SK-N-SH (cell line): ENCODE data around the gene ABCB6. TPM values are rescaled to one million over a fixed set of nuclear protein-coding genes. Genes with fewer than 3 reads are reported as not detected.
A peak's percentile ranks its signal among the peaks of the same experiment; 100 is the strongest.

Experiments
- CTCF ChIA-PET: fragments of 300-600, 350-600 bp; formaldehyde crosslinking; extraction: SDS; loops from one replicate; lab custom pipeline; 2021; lab: Yijun Ruan, JAX
- POLR2A ChIA-PET: fragments of 350-600 bp; sonication (Branson Sonifier 250); formaldehyde crosslinking; extraction: SDS; loops from one replicate; lab custom pipeline; 2020; ENCODE audit warnings: antibody characterized with exemption, inconsistent platforms; lab: Yijun Ruan, JAX
- DNase-seq: peaks from one replicate; pipeline ENCODE4 v3.0.0; 2012
- H2AFZ ChIP-seq: fragments of 200-600 bp; sonication (generic); 2 replicates; pipeline ENCODE4 v1.8.1; 2016; ENCODE audit warnings: antibody characterized with exemption, mild to moderate bottlenecking, low read depth
- H3F3A ChIP-seq: fragments of 200-600 bp; sonication (generic); replicated peaks from 2 replicates; pipeline ENCODE3; 2016; ENCODE audit warnings: antibody characterized with exemption, mild to moderate bottlenecking; ENCODE audit not compliant: insufficient read depth
- H3K27ac ChIP-seq, 2 experiments: fragments of 200-500 bp in 1 of 2; fragments of 200-600 bp in 1 of 2; sonication (Bioruptor generic) in 1 of 2; sonication (generic), shearing (Covaris generic) in 1 of 2; 2 replicates each; pipeline versions ENCODE4 v1.5.1 to v1.6.1; 2014 to 2016; ENCODE audit warnings: low read depth in 2 of 2, inconsistent platforms in 1 of 2, low read length in 1 of 2, mild to moderate bottlenecking in 1 of 2, mixed read lengths in 1 of 2
- H3K27me3 ChIP-seq: fragments of 200-600 bp; sonication (generic), shearing (Covaris generic); 2 replicates; pipeline ENCODE4 v1.6.1; 2016; ENCODE audit warnings: mixed run types; ENCODE audit not compliant: insufficient read depth
- H3K36me3 ChIP-seq, 2 experiments: fragments of 200-500 bp in 1 of 2; fragments of 200-600 bp in 1 of 2; sonication (Bioruptor generic) in 1 of 2; sonication (generic) in 1 of 2; replicated peaks in 1 of 2; 2 replicates each; pipeline versions ENCODE3 to v1.5.1; 2014 to 2016; ENCODE audit warnings: low read length in 1 of 2, mild to moderate bottlenecking in 1 of 2; ENCODE audit not compliant: insufficient read depth in 2 of 2, control insufficient read depth in 1 of 2
- H3K4me1 ChIP-seq, 2 experiments: fragments of 200-500 bp in 1 of 2; fragments of 200-600 bp in 1 of 2; sonication (Bioruptor generic) in 1 of 2; sonication (generic), shearing (Covaris generic) in 1 of 2; 2 replicates each; pipeline versions ENCODE4 v1.5.1 to v1.6.1; 2014 to 2016; ENCODE audit warnings: low read depth in 1 of 2, low read length in 1 of 2, mixed run types in 1 of 2; ENCODE audit not compliant: insufficient read depth in 2 of 2, control insufficient read depth in 1 of 2
- H3K4me2 ChIP-seq: fragments of 200-600 bp; sonication (generic), shearing (Covaris generic); 2 replicates; pipeline ENCODE4 v1.6.1; 2017; ENCODE audit warnings: mixed run types
- H3K4me3 ChIP-seq, 2 experiments: fragments of 200-500 bp in 1 of 2; fragments of 200-600 bp in 1 of 2; sonication (Bioruptor generic) in 1 of 2; sonication (generic), shearing (Covaris generic) in 1 of 2; 2 replicates each; pipeline versions ENCODE4 v1.5.1 to v1.8.1; 2014 to 2016; ENCODE audit warnings: low read depth in 2 of 2, inconsistent platforms in 1 of 2, low read length in 1 of 2, mild to moderate bottlenecking in 1 of 2, mixed read lengths in 1 of 2, moderate library complexity in 1 of 2
- H3K79me2 ChIP-seq: fragments of 200-600 bp; sonication (generic); 2 replicates; pipeline ENCODE4 v1.8.1; 2017; ENCODE audit warnings: mild to moderate bottlenecking; ENCODE audit not compliant: insufficient read depth
- H3K9ac ChIP-seq: fragments of 200-600 bp; sonication (generic); 2 replicates; pipeline ENCODE4 v1.6.1; 2017; ENCODE audit warnings: mixed run types
- H3K9me2 ChIP-seq: fragments of 200-600 bp; sonication (generic); 2 replicates; pipeline ENCODE4 v1.6.1; 2017; ENCODE audit warnings: mixed run types
- H3K9me3 ChIP-seq: fragments of 200-600 bp; sonication (generic); 2 replicates; pipeline ENCODE4 v1.6.1; 2017; ENCODE audit warnings: mixed run types, mild to moderate bottlenecking, moderate library complexity
- H4K20me1 ChIP-seq: fragments of 200-600 bp; sonication (generic); 2 replicates; pipeline ENCODE4 v1.6.1; 2017; ENCODE audit warnings: mild to moderate bottlenecking, mixed run types; ENCODE audit not compliant: insufficient read depth
- ELF1 ChIP-seq: IDR thresholded peaks from 2 replicates; pipeline ENCODE4 v1.4.0; 2012
- EZH2phosphoT487 ChIP-seq: fragments of 200-600 bp; sonication (generic); IDR thresholded peaks from 2 replicates; pipeline ENCODE4 v1.6.1; 2017; ENCODE audit warnings: low read depth, mixed run types, mild to moderate bottlenecking, antibody characterized with exemption, moderate library complexity, borderline replicate concordance
- FOSL2 ChIP-seq: IDR thresholded peaks from 2 replicates; pipeline ENCODE4 v1.4.0; 2012; ENCODE audit warnings: low read depth, mild to moderate bottlenecking, moderate library complexity, borderline replicate concordance
- GABPA ChIP-seq: IDR thresholded peaks from 2 replicates; pipeline ENCODE4 v1.4.0; 2012; ENCODE audit warnings: low read depth, mild to moderate bottlenecking
- IRF3 ChIP-seq: fragments of 150-350 bp; IDR thresholded peaks from 2 replicates; pipeline ENCODE4 v1.6.1; 2016; ENCODE audit warnings: mild to moderate bottlenecking, low read depth, low read length
- JUND ChIP-seq: IDR thresholded peaks from 2 replicates; pipeline ENCODE4 v1.4.0; 2012
- MAX ChIP-seq: IDR thresholded peaks from 2 replicates; pipeline ENCODE4 v1.4.0; 2012; ENCODE audit warnings: low read depth
- MEF2A ChIP-seq: IDR thresholded peaks from 2 replicates; pipeline ENCODE4 v1.4.0; 2012; ENCODE audit warnings: low read depth, borderline replicate concordance
- MXI1 ChIP-seq: IDR thresholded peaks from 2 replicates; pipeline ENCODE4 v1.6.1; 2012; ENCODE audit warnings: mild to moderate bottlenecking, low read depth, low read length, improper control_type of control experiment
- NFIC ChIP-seq: IDR thresholded peaks from 2 replicates; pipeline ENCODE4 v1.4.0; 2012; ENCODE audit warnings: borderline replicate concordance
- PBX3 ChIP-seq: IDR thresholded peaks from 2 replicates; pipeline ENCODE4; 2012
- RCOR1 ChIP-seq: fragments of 150-350 bp; IDR thresholded peaks from 2 replicates; pipeline ENCODE4 v1.6.1; 2017; ENCODE audit warnings: antibody characterized with exemption, low read length
- RFX5 ChIP-seq: IDR thresholded peaks from 2 replicates; pipeline ENCODE4 v1.6.1; 2012; ENCODE audit warnings: mild to moderate bottlenecking, improper control_type of control experiment, low read length
- TAF1 ChIP-seq: IDR thresholded peaks from 2 replicates; pipeline ENCODE4 v1.6.1; 2012; ENCODE audit warnings: low read depth, mild to moderate bottlenecking, low read length, moderate library complexity, borderline replicate concordance
- TEAD4 ChIP-seq: IDR thresholded peaks from 2 replicates; pipeline ENCODE4 v1.4.0; 2012; ENCODE audit warnings: mild to moderate bottlenecking, borderline replicate concordance; ENCODE audit not compliant: insufficient read depth
- USF1 ChIP-seq: IDR thresholded peaks from 2 replicates; pipeline ENCODE4 v1.4.0; 2012; ENCODE audit warnings: low read depth, borderline replicate concordance
- YY1 ChIP-seq: IDR thresholded peaks from 2 replicates; pipeline ENCODE4 v1.4.0; 2012; ENCODE audit warnings: low read depth, mild to moderate bottlenecking
- WGBS: methylation state at CpG from one replicate; pipeline ENCODE4 v1.1.6; 2017; ENCODE audit warnings: low lambda C conversion rate; 5-methylcytosine and 5-hydroxymethylcytosine counted together
- polyA plus RNA-seq, 3 experiments: library from polyadenylated mRNA; depleted of rRNA; stranded (reverse); fragments of >200 nt; gene quantifications; 2 replicates each; pipeline ENCODE4 v1.2.3, GENCODE V29; 2012

The ABCB6 gene
- polyA plus RNA-seq, 1 of the 3 experiments (the other 2 are of a cell fraction), result 27.4 TPM

GRCh38 chr2:219253753-219254589 lies 35.2 kb upstream of the ABCB6 start, which contains the start of gene TUBA4A:
Gene TUBA4A (minus strand): TSS chr2:219253918. CDS start chr2:219253858, 60 bp downstream.
- H3K27me3 ChIP-seq, result peaks cover 40% of the 10 kb centered on the region
- peak within 1 kb of the TSS; percentile 97 for H3K4me2 ChIP-seq
- H4K20me1 ChIP-seq, result no peaks in the 10 kb centered on the region
- H3K27ac ChIP-seq, result no peak within 1 kb of the TSS
- TF ChIP-seq TEAD4 (no peak), GABPA (no peak), MXI1 (no peak), MEF2A (no peak), NFIC (no peak), TAF1 (no peak), MAX (no peak), FOSL2 (no peak), RCOR1 (no peak), IRF3 (no peak), USF1 (no peak), RFX5 (no peak), EZH2phosphoT487 (no peak), ELF1 (no peak), YY1 (no peak), PBX3 (no peak), JUND (no peak)
- no peaks in the 10 kb centered on the region for H3K79me2 ChIP-seq
- peak; percentile 98 for DNase-seq
- CTCF ChIA-PET, result interaction anchor here (0.8 to 5.5 kb wide), 13 partner anchors 11 to 288 kb away, joined by 3 to 44 read pairs (median 4); partner anchors contain the start of gene DNAJB2
- 5% methylated on average over 8 of the region's 76 CpGs for WGBS
- no peaks in the 10 kb centered on the region for H3K9me2 ChIP-seq
- peaks cover 17 to 21% of the 10 kb centered on the region in 2 experiments; a peak in 3 of 4 replicates for H3K4me1 ChIP-seq
- H3F3A ChIP-seq, result peaks cover 12% of the 10 kb centered on the region
- peak within 1 kb of the TSS; percentile 82 for H2AFZ ChIP-seq
- no peaks in the 10 kb centered on the region for H3K9me3 ChIP-seq
- no peak within 1 kb of the TSS for H3K9ac ChIP-seq
- peak within 1 kb of the TSS; percentile 53 to 60 for H3K4me3 ChIP-seq
- H3K36me3 ChIP-seq, result no peaks in the 10 kb centered on the region
- POLR2A ChIA-PET, result interaction anchor here (2.6 kb wide), 1 partner anchor 9 kb away, joined by 15 read pairs; the partner anchor contains the start of genes GLB1L and STK16
